Heart left ventricle (tissue), 16 donors: ENCODE results near the gene PERM1. TPM values are rescaled to one million over a fixed set of nuclear protein-coding genes. Genes with fewer than 3 reads are reported as not detected.
"Not testable (repeated sequence)": the region's sequence is repeated elsewhere in the genome, so short reads cannot be mapped to it uniquely, and the experiment has no call there.

Experiments used
- ATAC-seq, 4 donors: fragments of 200-7000 bp; cut with Tn5 transposase; one replicate each; pipeline ENCODE4 v1.9.1; 2020 to 2022; ENCODE audit warnings: moderate library complexity in 4 of 4, mild to moderate bottlenecking in 3 of 4, moderate number of reproducible peaks in 1 of 4
- DNase-seq, 5 donors: peaks; one replicate each; pipeline ENCODE4 v3.0.0-alpha.2; 2020
- H3K27ac ChIP-seq, 12 donors: fragments of 200-600 bp; sonication (generic) in 4 of 12; one replicate each; pipeline versions ENCODE4 v1.5.0 to v1.8.0; 2016 to 2022; ENCODE audit warnings: mild to moderate bottlenecking in 2 of 12
- H3K27me3 ChIP-seq, 9 donors: fragments of 200-600 bp; sonication (generic) in 2 of 9; one replicate each; pipeline versions ENCODE4 v1.5.1 to v1.8.0; 2016 to 2022; ENCODE audit warnings: mild to moderate bottlenecking in 3 of 9
- H3K36me3 ChIP-seq, 9 donors: fragments of 200-600 bp; sonication (generic) in 2 of 9; one replicate each; pipeline versions ENCODE4 v1.5.0 to v1.8.0; 2018 to 2022; ENCODE audit warnings: mild to moderate bottlenecking in 2 of 9
- H3K4me1 ChIP-seq, 12 donors: fragments of 200-600 bp; sonication (generic) in 4 of 12; one replicate each; pipeline versions ENCODE4 v1.5.0 to v1.8.0; 2016 to 2022; ENCODE audit warnings: mild to moderate bottlenecking in 3 of 12
- H3K4me3 ChIP-seq, 12 donors: fragments of 200-600 bp; sonication (generic) in 4 of 12; one replicate each; pipeline versions ENCODE4 v1.5.0 to v1.8.0; 2017 to 2022; ENCODE audit warnings: mild to moderate bottlenecking in 9 of 12, moderate library complexity in 4 of 12
- H3K9me3 ChIP-seq, 12 donors: fragments of 200-600 bp; sonication (generic) in 4 of 12; one replicate each; pipeline versions ENCODE4 v1.5.0 to v1.8.0; 2016 to 2022; ENCODE audit warnings: mild to moderate bottlenecking in 1 of 12
- POLR2A ChIP-seq, 2 donors: fragments of 450-650 bp; IDR thresholded peaks; one replicate each; pipeline ENCODE4 v1.6.1; 2017; ENCODE audit warnings: antibody characterized with exemption in 2 of 2, mild to moderate bottlenecking in 2 of 2, moderate library complexity in 2 of 2
- WGBS, 4 donors: extraction: QIAGEN DNeasy Blood & Tissue Kit in 2 of 4; methylation state at CpG; one replicate each; pipeline versions ENCODE4 v1.1.5 to v1.1.7; 2013 to 2018; 5-methylcytosine and 5-hydroxymethylcytosine counted together
- intact Hi-C, 10 donors: fragments of 100-400 bp; cut with DNase I; formaldehyde crosslinking; loops; one replicate each; pipeline versions ENCODE4 v1.11.1 to v1.14.2; 2022
- polyA plus RNA-seq, 2 donors: library from polyadenylated mRNA; stranded (reverse); fragments of 200-250 nt; gene quantifications; one replicate each; pipeline ENCODE4 v1.2.3, GENCODE V29; 2013
- total RNA-seq, 9 donors: library from RNA; depleted of rRNA in 2 of 9; stranded (reverse); fragments of >200 nt in 2 of 9; fragmentation: NEBNext Ultra II Directional in 3 of 9; extraction: Animal tissue kit (Norgen Biotek cat#: 25700) in 3 of 9; gene quantifications; one replicate each; pipeline versions ENCODE4 v1.1.0 to v1.2.4, GENCODE V29; 2016 to 2023
- TF ChIP-seq, protein P1 (sequence below), 12 donors: fragments of 200-600 bp; sonication (generic) in 4 of 12; IDR thresholded peaks; one replicate each; pipeline versions ENCODE4 v1.5.0 to v1.8.0; 2018 to 2022; ENCODE audit warnings: antibody characterized with exemption in 12 of 12, mild to moderate bottlenecking in 5 of 12
- donor health status: ischemic (EF 13 %, LVEDD 7.1; RV severe dilation, severe dysfunction).
- donor health status: healthy with polysubstance abuse.
- donor health status: DM: no; HTN: yes; CAD: no.
- donor health status: DM: no; HTN: no; CAD: no.
- donor health status: ischemic (EF 25% LVEDD 6.9; RV normal size, moderate dysfunction).
- donor health status: ischemic (EF 25% LVEDD 5.7; RV mildly dilated, moderate dysfunction).
- donor health status: healthy.
- donor health status: DM: yes; HTN: yes; CAD: no.
- donor health status: ischemic (EF 35%, LVEDD 5.7; RV mildly dilated, moderate dysfunction).
- donor health status: nonischemic (EF 11% LVEDD 7.7; RV severe dilation, severe dysfunction).
- donor health status: DM: yes; HTN: yes; CAD: no.
- donor health status: PGD.
- donor health status: ischemic (EF 29% LVEDD 5.4; RV normal size, mild dysfunction).
- donor health status: nonischemic (EF 23%, LVEDD 6.1; RV moderate dilation, normal function).

The PERM1 gene
- total and polyA plus RNA-seq, 11 donors = 52.8 to 353 (median 104) TPM

- Histone ChIP-seq H3K4me3 (peak overlapping the region; percentile 8 to 67 (median 56)), H3K9me3 (no peaks in the 10 kb centered on the region), H3K36me3 (peaks cover 0 to 4% (median 0%) of the 10 kb centered on the region in 9 donors), H3K27me3 (peaks cover 0 to 32% (median 12%) of the 10 kb centered on the region in 9 donors), H3K27ac (peak overlapping the region; percentile 7 to 100 (median 96)), H3K4me1 (peaks cover 0 to 41% (median 9%) of the 10 kb centered on the region in 12 donors)
- TF ChIP-seq POLR2A (IDR thresholded peaks at IDR 0.05) = no peak
- TF ChIP-seq, protein P1, sequence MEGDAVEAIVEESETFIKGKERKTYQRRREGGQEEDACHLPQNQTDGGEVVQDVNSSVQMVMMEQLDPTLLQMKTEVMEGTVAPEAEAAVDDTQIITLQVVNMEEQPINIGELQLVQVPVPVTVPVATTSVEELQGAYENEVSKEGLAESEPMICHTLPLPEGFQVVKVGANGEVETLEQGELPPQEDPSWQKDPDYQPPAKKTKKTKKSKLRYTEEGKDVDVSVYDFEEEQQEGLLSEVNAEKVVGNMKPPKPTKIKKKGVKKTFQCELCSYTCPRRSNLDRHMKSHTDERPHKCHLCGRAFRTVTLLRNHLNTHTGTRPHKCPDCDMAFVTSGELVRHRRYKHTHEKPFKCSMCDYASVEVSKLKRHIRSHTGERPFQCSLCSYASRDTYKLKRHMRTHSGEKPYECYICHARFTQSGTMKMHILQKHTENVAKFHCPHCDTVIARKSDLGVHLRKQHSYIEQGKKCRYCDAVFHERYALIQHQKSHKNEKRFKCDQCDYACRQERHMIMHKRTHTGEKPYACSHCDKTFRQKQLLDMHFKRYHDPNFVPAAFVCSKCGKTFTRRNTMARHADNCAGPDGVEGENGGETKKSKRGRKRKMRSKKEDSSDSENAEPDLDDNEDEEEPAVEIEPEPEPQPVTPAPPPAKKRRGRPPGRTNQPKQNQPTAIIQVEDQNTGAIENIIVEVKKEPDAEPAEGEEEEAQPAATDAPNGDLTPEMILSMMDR (IDR thresholded peaks at IDR 0.05) = no peak
- intact Hi-C loops = loop anchor here in 1 of 10 donors (10.0 kb wide), 1 partner anchor 516 kb away; no protein-coding TSS in a partner anchor
- ATAC-seq (no peak), DNase-seq (peak in 3 of 5 donors; percentile 8 to 60 (median 23))
- 70 to 85% (median 73%) methylated on average over 42 to 60 of the region's 60 CpGs for WGBS, 4 donors
Observed at GRCh38 chr1:978835-979743, 2.8 kb downstream of the PERM1 start.

GRCh38 chr1:978069-978834, 3.6 kb downstream of the PERM1 start:
- peak overlapping the region; percentile 8 to 67 (median 56) for H3K4me3 ChIP-seq
- no peaks in the 10 kb centered on the region for H3K9me3 ChIP-seq
- H3K36me3 ChIP-seq = peaks cover 0 to 4% (median 0%) of the 10 kb centered on the region in 9 donors
- intact Hi-C loops = loop anchor here in 1 of 10 donors (10.0 kb wide), 1 partner anchor 517 kb away; no protein-coding TSS in a partner anchor
- H3K27me3 ChIP-seq = peaks cover 0 to 38% (median 15%) of the 10 kb centered on the region in 9 donors
- DNase-seq (peak; percentile 61 to 78 (median 74)), ATAC-seq (peak; percentile 1 to 32 (median 2))
- H3K27ac ChIP-seq = peak overlapping the region in 11 of 12 donors; percentile 1 to 100 (median 97)
- no peak for TF ChIP-seq POLR2A (IDR thresholded peaks at IDR 0.05)
- TF ChIP-seq, protein P1 (IDR thresholded peaks at IDR 0.05) = no peak
- H3K4me1 ChIP-seq = peaks cover 0 to 43% (median 11%) of the 10 kb centered on the region in 12 donors
- WGBS, 4 donors = 61 to 84% (median 73%) methylated on average over 24 to 44 of the region's 44 CpGs

DNA sequence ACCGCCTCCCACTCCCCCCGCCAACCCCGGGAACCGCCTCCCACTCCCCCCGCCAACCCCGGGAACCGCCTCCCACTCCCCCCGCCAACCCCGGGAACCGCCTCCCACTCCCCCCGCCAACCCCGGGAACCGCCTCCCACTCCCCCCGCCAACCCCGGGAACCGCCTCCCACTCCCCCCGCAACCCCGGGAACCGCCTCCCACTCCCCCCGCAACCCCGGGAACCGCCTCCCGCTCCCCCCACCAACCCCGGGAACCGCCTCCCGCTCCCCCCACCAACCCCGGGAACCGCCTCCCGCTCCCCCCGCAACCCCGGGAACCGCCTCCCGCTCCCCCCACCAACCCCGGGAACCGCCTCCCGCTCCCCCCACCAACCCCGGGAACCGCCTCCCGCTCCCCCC, 5.1 kb downstream of the PERM1 start:
- intact Hi-C loops = loop anchor here in 1 of 10 donors (10.0 kb wide), 1 partner anchor 518 kb away; no protein-coding TSS in a partner anchor
- 60 to 68% (median 65%) methylated on average over 1 to 15 of the region's 39 CpGs; no CpG with 5 or more reads in 1 of the 4 donors for WGBS, 4 donors

GRCh38 chr1:975896-976683, 5.8 kb downstream of the PERM1 start:
- Histone ChIP-seq H3K4me3 (peak overlapping the region in 9 of 12 donors; percentile 12 to 40 (median 29)), H3K9me3 (no peaks in the 10 kb centered on the region), H3K27me3 (peaks cover 0 to 54% (median 28%) of the 10 kb centered on the region in 9 donors), H3K27ac (peak overlapping the region in 8 of 12 donors; percentile 29 to 76 (median 58)), H3K36me3 (peaks cover 0 to 4% (median 0%) of the 10 kb centered on the region in 9 donors), H3K4me1 (peaks cover 0 to 46% (median 11%) of the 10 kb centered on the region in 12 donors)
- ATAC-seq (no peak), DNase-seq (peak in 3 of 5 donors; percentile 44 to 79 (median 53))
- intact Hi-C loops = loop anchor here in 1 of 10 donors (10.0 kb wide), 1 partner anchor 519 kb away; no protein-coding TSS in a partner anchor
- TF ChIP-seq, protein P1 (IDR thresholded peaks at IDR 0.05) = peak in 9 of 12 donors; percentile 4 to 59 (median 32)
- TF ChIP-seq POLR2A (IDR thresholded peaks at IDR 0.05) = no peak
- 9 to 21% (median 11%) methylated on average over 33 to 40 of the region's 40 CpGs for WGBS, 4 donors

More for the DNA sequence above, 5.1 kb downstream of the PERM1 start:
- not testable (repeated sequence) for H3K9me3 ChIP-seq, H3K36me3 ChIP-seq, H3K4me3 ChIP-seq, ATAC-seq, H3K27ac ChIP-seq
- H3K27me3 ChIP-seq = peaks cover 0 to 47% (median 21%) of the 10 kb centered on the region in 9 donors
- DNase-seq = peak in 3 of 5 donors; percentile 35 to 75 (median 60)
- peaks cover 0 to 42% (median 11%) of the 10 kb centered on the region in 12 donors for H3K4me1 ChIP-seq
